ENCODE data around the gene SLC29A3.

Gene SLC29A3

DNA sequence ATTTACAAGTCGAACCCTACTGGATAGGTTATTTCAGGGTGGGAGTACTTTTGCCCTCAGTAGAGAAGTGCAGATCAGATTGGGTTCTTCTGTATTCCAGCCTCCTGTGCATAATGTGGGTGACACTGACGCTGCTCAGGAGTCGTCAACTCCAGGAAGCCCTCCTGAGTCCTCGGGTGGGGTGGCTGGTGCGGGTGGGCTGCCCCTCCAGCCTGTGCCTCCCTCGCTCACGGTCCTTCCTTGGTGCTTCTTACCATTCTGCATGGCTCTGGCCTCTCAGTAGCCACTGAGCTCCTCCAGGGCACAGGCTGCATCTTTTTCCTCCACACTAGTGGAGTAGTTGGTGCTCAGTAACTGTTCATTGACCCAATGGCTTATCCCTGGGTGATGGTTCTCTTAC, 82.0 kb downstream of the SLC29A3 start:
- no peak overlapping the region for H2AFZ ChIP-seq (ENCODE audit: low read depth, low read length, severe bottlenecking)
- no peak overlapping the region for H3K9ac ChIP-seq (ENCODE audit: low read length)
- H4K20me1 ChIP-seq (ENCODE audit: low read depth, low read length): no peaks in the 10 kb centered on the region
- TF ChIP-seq, protein P1, sequence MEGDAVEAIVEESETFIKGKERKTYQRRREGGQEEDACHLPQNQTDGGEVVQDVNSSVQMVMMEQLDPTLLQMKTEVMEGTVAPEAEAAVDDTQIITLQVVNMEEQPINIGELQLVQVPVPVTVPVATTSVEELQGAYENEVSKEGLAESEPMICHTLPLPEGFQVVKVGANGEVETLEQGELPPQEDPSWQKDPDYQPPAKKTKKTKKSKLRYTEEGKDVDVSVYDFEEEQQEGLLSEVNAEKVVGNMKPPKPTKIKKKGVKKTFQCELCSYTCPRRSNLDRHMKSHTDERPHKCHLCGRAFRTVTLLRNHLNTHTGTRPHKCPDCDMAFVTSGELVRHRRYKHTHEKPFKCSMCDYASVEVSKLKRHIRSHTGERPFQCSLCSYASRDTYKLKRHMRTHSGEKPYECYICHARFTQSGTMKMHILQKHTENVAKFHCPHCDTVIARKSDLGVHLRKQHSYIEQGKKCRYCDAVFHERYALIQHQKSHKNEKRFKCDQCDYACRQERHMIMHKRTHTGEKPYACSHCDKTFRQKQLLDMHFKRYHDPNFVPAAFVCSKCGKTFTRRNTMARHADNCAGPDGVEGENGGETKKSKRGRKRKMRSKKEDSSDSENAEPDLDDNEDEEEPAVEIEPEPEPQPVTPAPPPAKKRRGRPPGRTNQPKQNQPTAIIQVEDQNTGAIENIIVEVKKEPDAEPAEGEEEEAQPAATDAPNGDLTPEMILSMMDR (IDR thresholded peaks at IDR 0.05; ENCODE audit: insufficient read depth, low read length, poor library complexity, severe bottlenecking): no peak
- TF ChIP-seq EZH2phosphoT487 (conservative IDR thresholded peaks at IDR 0.05; ENCODE audit: low read length): no peak
- no peak overlapping the region for H3K27ac ChIP-seq (ENCODE audit: low read depth, low read length)
- no peak overlapping the region for H3K4me3 ChIP-seq (ENCODE audit: insufficient read depth, low read length, poor library complexity, severe bottlenecking)
- H3K9me3 ChIP-seq (ENCODE audit: insufficient read depth, low read length): no peaks in the 10 kb centered on the region
- H3K4me2 ChIP-seq (ENCODE audit: low read depth, low read length, poor library complexity, severe bottlenecking): no peak overlapping the region
- no peaks in the 10 kb centered on the region for H3K9me2 ChIP-seq (replicated peaks; ENCODE audit: insufficient read depth, low read length)
- H3K79me2 ChIP-seq (ENCODE audit: insufficient read depth, low read length): no peaks in the 10 kb centered on the region
- H3F3A ChIP-seq (ENCODE audit: insufficient read depth): no peaks in the 10 kb centered on the region
- H3K27me3 ChIP-seq (ENCODE audit: low read length): no peaks in the 10 kb centered on the region
- no peaks in the 10 kb centered on the region for H3K36me3 ChIP-seq (ENCODE audit: low read length)

DNA sequence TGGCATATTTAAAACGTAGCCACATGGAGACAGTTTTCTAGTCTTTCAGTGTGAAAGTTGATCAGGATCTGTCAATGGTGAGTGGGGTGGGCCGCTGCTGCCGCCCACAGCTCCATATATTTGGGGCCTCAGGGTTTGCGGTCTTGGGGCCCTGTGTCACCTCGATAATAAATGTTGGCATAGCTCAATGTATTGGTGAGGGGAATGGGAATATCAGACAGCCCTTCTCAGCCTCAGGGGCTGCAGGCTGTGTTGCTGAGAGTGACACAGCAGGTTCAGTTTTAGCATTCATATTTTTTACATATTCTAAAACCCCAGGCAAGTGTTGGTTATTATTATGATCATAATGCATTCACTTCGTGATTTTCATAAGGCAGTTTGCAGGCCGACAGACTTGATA, 82.9 kb downstream of the SLC29A3 start:
- H3K9ac ChIP-seq (ENCODE audit: low read length): no peak overlapping the region
- no peaks in the 10 kb centered on the region for H4K20me1 ChIP-seq (ENCODE audit: low read depth, low read length)
- H3K9me3 ChIP-seq (ENCODE audit: insufficient read depth, low read length): no peaks in the 10 kb centered on the region
- H3K79me2 ChIP-seq (ENCODE audit: insufficient read depth, low read length): no peaks in the 10 kb centered on the region
- no peak overlapping the region for H2AFZ ChIP-seq (ENCODE audit: low read depth, low read length, severe bottlenecking)
- H3K4me2 ChIP-seq (ENCODE audit: low read depth, low read length, poor library complexity, severe bottlenecking): no peak overlapping the region
- H3F3A ChIP-seq (ENCODE audit: insufficient read depth): no peaks in the 10 kb centered on the region
- no peak overlapping the region for H3K27ac ChIP-seq (ENCODE audit: low read depth, low read length)
- no peaks in the 10 kb centered on the region for H3K36me3 ChIP-seq (ENCODE audit: low read length)
- TF ChIP-seq, protein P1 (IDR thresholded peaks at IDR 0.05; ENCODE audit: insufficient read depth, low read length, poor library complexity, severe bottlenecking): no peak
- no peak for TF ChIP-seq EZH2phosphoT487 (conservative IDR thresholded peaks at IDR 0.05; ENCODE audit: low read length)
- H3K9me2 ChIP-seq (replicated peaks; ENCODE audit: insufficient read depth, low read length): no peaks in the 10 kb centered on the region
- H3K4me3 ChIP-seq (ENCODE audit: insufficient read depth, low read length, poor library complexity, severe bottlenecking): no peak overlapping the region
- no peaks in the 10 kb centered on the region for H3K27me3 ChIP-seq (ENCODE audit: low read length)

DNA sequence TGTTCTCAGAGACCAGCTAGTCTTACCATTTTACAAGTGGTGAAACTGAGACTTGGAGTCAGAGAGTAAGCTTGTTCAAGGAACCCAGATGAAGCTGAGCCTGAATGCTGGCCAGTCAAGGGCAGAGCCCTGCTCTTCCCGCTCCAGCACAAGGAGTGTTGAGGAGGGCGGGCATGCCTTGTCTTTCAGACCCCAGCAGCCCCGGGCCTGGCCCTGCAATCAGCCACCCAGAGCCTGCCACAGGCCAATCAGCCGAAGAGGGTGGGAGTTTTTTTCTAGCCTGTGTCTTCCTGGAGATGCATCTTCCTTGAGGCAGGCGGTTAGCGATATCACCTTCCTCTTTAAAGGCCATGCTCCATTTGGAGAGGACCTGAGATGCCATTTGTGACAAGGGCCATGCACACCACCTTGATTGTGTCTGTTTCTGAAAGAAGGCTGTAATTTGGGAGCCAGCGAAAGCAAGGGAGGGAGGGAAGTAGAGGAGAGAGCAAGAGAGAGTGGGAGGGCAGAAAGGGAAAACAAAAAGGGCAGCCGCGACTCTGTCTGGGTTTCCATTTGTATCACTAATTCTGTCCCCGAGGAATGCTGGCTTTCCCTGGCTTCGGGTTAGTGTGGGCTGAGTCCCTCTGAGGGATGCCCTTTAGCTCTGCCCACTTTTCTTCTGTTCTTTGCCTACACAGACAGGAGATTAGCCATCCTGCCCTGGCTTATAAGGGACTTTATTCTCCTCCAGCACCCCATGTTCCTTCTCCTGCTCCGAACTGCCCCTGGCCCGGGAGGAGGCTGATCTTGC, 85.6 kb downstream of the SLC29A3 start:
- no peaks in the 10 kb centered on the region for H4K20me1 ChIP-seq (ENCODE audit: low read depth, low read length)
- no peak overlapping the region for H3K4me2 ChIP-seq (ENCODE audit: low read depth, low read length, poor library complexity, severe bottlenecking)
- no peak overlapping the region for H3K4me3 ChIP-seq (ENCODE audit: insufficient read depth, low read length, poor library complexity, severe bottlenecking)
- H3K27me3 ChIP-seq (ENCODE audit: low read length): no peaks in the 10 kb centered on the region
- no peaks in the 10 kb centered on the region for H3K36me3 ChIP-seq (ENCODE audit: low read length)
- no peak overlapping the region for H2AFZ ChIP-seq (ENCODE audit: low read depth, low read length, severe bottlenecking)
- no peak overlapping the region for H3K9ac ChIP-seq (ENCODE audit: low read length)
- H3K9me2 ChIP-seq (replicated peaks; ENCODE audit: insufficient read depth, low read length): no peaks in the 10 kb centered on the region
- no peak overlapping the region for H3K27ac ChIP-seq (ENCODE audit: low read depth, low read length)
- H3F3A ChIP-seq (ENCODE audit: insufficient read depth): no peaks in the 10 kb centered on the region
- H3K79me2 ChIP-seq (ENCODE audit: insufficient read depth, low read length): no peaks in the 10 kb centered on the region
- H3K9me3 ChIP-seq (ENCODE audit: insufficient read depth, low read length): no peaks in the 10 kb centered on the region
- TF ChIP-seq, protein P1 (IDR thresholded peaks at IDR 0.05; ENCODE audit: insufficient read depth, low read length, poor library complexity, severe bottlenecking): no peak
- TF ChIP-seq EZH2phosphoT487 (conservative IDR thresholded peaks at IDR 0.05; ENCODE audit: low read length): no peak
